HG03565 (cell line): ENCODE measurements around the gene DIS3L.
"Not testable (repeated sequence)": the region's sequence is repeated elsewhere in the genome, so short reads cannot be mapped to it uniquely, and the experiment has no call there.

Source experiments
- ATAC-seq: cut with Tn5 transposase; IDR thresholded peaks from one replicate; pipeline ENCODE4 v1.9.1; 2021; ENCODE audit warnings: mild to moderate bottlenecking, moderate library complexity; ENCODE audit not compliant: unreplicated experiment

Gene DIS3L

DNA sequence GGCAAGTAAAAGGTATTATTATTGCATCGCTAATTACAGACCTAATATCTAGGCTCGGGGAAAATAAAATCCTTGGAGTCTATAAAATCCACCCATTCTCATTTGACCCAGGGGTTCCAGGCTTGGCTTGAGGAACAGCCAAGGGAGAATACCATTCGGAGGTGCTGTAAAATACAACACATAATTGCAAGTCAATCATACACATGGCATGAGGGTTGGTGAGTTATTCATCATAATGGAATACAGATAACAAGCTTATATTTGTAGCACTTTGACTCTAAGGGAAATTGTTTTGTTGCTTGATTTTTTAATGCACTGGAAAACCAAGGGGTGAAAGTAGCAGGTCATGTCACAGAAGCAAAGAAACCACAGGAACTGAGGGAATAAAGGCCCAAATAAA is 16.8 kb upstream of the DIS3L start:
- no peak for ATAC-seq

DNA sequence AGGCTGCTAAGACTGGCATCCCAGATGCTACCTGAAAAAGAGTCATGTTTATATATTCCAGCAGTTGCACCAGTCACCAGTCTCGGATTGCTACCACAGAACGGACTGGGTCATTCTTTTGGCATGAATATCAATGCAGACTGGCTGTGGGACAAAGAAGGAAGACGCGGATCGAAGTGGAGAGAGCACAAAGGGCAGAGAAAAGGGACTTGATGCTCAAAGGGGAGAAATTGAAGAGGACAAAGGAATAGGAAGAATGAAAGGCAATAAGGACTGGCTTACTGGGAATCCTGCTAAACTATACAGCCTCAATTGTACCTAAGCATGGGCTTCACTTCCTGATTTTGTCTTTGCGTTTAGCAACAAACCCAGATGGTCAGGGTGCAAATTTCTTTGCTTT is 15.3 kb upstream of the DIS3L start:
- ATAC-seq: no peak

DNA sequence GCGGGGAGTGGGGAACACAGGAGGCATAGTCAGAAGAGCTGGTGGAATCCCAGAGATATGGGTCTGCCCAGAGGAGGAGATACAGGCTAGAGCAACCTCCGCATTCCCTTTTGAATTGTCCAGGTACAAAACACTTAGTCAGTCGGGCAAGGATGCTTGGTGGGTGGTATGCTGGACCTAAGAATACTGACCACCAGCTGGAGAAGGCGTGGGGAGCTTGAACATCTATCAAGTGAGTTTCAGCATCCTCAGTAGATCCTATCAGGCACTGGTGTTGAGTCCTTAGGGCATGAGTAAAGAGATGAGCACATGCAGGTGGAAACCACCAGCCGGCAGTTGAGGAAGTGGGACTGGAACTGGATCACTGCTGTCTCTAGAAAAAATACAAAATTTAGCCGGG is 14.7 kb upstream of the DIS3L start:
- no peak for ATAC-seq

DNA sequence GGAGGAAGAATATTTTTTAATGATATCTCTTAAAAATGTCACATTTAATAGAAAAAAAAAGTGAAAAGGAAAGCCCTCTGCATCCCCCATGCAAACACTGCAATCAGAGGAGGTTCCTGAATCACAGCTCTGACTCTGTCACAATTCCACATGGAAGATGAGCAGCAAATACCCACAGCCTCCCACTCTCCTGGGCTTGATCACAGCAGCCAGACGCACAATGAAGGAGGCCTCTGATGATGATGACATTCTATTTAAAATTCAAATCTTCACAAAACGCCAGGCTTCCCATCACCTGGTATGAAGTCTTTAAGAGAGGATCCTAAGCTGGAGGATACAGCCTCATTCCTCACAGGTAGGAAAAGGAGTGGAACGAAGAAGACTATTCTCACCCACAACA is 9.1 kb upstream of the DIS3L start:
- no peak for ATAC-seq

DNA sequence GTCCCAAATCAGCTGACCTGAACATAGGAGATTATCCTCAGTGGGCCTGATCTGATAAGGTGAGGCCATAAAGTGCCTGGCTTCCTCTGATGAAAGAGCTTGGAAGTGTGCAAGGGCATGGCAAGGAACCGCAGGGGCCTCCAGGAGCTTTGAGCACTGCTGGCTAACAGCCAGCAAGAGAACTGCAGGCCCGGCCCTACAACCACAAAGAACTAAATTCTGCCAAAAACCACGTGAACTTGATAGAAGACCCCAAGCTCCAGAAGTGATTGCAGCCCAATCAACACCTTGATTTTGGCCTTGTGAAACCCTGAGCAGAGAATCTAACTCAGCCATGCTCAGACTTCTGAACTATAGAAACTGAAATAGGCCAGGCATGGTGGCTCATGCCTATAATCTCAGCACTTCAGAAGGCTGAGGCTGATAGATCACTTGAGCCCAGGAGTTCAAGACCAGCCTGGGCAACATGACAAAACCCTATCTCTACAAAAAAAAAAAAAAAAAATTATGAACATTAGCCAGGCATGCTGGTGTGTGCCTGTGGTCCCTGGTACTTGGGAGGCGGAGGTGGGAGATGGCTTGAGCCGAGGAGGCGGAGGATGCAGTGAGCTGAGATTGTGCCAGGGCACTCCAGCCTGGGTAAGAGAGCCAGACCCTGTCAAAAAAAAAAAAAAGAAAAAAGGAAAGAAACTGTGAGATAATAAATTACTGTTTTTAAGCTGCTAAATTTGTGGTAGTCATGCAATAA is 7.7 kb upstream of the DIS3L start:
- no peak for ATAC-seq

DNA sequence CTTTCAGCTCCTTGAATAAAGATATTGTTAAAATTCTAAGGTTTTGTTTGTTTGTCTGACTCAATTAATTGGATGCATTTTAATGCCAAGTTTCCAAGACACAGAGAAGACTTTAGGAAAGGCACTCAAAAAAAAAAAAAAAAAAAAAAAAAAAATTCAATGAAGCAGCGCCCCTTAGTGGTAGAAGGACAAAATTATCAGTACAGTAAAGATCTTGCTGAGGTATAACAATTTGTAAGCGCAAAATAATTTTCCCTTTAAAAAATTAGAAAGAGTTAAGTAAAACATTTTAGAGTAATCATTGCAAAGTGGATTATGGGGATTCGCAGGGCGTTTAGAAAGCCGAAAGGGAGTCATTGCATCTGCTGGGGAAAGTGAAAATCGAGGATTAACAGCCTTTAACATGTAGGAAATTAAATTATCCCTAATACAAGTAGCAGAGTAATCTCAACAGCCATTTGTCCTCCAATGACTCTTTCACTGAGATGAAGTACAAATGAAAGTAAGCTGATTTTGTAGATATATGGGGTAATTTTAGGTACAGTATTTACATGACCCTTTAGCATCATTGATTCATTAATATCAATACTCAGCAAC is 5.8 kb upstream of the DIS3L start:
- ATAC-seq: no peak

DNA sequence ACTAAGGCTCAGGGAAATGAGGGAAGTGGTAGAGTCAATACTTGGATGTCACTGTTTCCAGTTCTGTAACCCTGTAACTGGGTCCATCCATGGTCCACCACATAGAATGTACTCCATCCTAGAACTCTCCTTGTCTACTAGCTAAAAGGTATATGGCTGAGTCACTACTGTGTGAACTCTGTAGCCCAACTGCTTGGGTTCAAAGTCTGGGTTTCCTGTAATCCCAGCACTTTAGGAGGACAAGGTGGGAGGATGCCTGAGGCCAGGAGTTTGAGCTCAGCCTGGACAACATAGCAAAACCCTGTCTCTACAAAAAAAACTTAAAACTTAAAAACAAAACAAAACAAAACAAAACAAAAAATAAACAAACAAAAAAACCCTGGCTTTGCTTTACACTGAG is 5.3 kb upstream of the DIS3L start:
- ATAC-seq: no peak

DNA sequence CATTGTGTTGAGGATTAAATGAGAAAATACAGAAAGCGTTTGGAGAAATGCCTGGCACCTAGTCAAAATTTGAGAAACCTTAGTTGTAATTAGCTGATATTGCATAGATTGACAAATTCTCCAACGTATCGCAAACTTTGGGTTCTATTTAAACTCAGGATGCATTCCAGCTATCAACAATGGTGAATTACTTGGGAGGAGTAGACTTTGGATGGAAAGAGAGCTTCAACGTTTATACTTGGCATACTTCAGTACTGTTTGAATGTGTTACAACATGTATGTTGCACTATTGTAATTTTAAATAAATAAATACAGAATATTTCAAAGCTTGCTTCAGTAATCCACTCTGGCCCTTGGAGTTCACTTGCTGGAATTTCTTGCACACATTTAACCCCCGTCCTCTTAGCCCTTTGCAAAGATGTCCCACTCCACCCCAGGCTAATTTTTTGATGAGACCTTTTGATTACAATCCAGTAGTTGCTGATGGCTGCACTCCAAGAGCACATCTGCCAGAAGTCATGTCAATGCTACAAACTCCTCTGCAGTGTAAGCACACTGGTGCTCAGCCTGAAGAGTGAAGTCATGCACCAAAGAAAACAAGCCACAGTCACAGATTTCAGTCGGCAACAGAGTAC is 4.7 kb upstream of the DIS3L start:
- ATAC-seq: no peak

DNA sequence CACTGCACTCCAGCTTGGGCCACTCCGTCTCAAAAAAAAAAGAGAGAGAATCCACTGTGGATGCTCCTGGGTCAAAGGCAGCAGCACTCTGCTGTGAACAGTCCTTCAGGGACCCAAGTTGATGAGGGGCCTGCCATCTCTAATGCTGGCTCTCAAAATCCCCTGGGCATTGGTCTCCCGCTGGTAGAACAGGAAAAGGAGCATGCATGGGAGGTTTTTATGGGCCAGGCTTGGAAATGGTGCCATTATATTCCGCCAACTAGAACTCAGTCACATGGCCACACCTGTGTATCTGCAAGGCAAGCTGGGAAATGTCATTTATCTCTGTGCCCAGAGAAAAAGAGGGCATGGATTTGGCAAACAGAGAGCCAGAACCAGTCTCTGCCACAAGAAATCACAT is 3.4 kb upstream of the DIS3L start:
- ATAC-seq: no peak

DNA sequence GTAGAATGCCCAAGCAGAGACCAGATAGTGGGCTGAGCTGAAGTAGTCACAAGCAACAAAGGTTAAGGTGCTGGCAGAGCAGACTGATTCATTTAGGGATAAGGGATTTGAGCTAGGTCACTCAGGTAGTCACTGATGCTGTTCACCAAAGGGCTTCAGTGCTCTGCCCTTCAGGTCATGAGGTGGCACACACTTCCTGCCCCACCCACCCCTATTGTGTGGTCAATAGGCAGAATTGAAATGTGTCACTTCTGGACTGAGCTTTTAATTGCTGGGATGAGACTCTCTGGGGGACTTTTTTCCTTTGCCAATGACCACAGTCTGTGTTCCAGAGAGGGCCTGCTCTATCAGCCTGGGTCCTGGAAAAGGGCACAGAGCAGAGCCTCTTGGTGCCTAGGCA is 2.9 kb upstream of the DIS3L start:
- no peak for ATAC-seq

DNA sequence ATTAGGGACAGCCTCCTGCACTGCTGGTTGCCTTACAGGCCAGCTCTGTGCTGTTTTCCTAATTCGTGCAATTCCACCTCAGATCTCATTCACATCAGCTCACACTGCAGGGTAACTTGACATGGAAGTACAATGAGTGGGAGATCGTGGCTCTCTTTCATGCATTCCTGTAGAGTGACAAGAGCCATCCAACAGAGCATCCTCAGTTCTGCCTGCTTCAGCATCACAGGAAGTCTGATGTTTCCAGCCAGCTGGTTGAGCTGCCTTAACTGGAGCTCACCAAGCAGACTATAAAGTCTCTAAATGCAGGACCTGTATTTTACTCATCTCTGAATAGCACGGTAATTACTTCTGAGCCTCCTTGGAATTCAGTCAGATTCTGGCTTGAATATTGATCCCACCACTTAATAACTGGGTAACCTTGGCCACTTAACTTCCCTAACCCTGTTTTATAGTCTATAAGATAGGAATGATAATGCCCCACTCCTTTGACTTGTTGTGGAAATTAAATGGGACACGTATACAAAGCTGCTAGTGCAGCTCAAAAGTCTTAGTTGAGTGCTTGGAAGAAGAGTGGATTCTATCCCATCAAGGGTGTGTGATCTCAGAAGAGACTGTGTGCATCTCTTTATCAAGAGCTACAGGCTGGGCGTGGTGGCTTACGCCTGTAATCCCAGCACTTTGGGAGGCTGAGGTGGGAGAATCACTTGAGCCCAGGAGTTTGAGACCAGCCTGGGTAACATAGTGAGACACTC is 1.4 kb upstream of the DIS3L start:
- no peak for ATAC-seq

DNA sequence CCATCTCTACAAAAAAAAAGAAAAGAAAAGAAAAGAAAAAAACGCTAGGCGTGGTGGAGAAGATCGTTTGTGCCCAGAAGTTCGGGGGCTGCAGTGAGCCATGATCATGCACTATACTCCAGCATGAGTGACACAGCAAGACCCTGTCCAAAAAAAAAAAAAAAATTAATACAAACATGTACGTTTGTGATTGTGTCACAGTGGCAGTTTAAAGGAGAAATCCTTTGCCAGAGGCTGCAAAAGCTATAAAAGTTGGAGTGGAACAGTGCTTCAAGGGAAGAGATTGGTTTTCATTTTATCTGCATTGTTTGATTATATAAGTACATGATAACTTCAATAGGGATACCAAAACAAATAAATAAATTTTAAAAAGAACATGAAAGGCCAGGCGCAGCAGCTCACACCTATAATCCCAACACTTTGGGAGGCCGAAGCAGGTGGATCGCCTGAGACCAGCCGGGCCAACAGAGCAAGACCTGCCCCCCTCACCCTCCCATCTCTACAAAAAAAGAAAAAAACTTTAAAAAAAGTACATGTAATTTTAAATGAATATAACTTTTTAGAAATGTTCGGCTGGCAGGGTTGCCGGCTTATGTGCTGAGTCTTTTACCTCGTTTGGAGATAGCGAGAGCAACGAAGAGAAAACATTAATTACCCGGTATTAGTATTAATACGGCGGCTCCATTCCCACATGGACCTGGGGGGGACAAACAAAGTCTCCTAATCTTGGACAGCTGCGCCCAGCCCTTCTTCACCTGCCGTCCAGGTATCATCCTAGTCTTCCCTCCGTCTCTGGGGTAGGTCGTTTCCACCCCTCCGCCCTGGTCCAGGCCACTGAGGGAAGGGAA is 573 bp upstream of the DIS3L start:
- no peak for ATAC-seq

DNA sequence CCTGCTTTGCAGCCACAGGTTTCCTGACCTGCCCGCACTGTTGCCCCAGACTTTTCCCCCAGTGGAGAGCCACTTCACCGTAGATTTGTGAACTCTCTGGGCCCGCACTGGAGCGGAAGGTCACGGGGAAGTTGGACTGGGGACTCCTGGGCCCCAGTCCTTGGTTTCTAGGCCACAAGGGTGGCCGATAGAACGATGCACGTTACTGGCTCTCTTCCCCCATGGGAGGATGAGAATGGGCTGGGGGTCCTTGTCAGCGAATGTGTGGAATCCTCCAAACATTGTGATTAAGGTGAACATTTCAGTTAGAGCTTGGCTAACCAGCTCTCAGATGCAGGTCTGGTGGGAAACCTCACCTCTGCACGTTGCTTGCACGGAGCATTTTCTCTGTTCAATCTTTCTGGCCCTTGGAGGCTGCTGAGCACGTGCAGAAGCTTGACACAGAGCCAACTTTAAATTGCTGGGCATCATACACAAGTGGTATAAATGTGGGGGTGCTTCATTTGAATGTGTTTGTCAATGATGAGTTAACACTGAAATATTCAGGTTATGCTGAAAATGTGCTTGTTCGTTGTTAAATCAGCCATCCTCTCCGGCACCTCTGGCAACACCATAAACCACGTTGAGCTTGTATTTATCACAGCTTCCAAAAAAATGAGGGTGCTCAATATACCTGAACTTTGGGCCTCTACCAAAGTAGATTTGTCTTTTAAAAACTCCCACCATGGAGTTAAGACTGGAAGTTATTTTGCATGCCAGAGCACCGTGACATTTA is 976 bp downstream of the DIS3L start:
- ATAC-seq: peak; percentile 8

DNA sequence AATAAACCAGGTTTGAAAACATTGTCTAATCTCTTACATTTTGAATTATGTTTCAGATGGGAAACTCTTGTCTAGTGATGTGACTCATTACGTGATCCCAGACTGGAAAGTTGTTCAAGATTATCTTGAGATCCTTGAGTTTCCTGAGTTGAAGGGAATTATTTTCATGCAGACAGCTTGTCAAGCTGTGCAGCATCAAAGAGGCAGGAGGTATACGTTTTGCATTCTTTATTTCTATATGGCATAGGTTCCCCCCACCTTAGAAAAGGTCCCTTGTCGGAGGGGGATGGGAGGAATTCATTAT is 1.5 kb downstream of the DIS3L start:
- no peak for ATAC-seq

DNA sequence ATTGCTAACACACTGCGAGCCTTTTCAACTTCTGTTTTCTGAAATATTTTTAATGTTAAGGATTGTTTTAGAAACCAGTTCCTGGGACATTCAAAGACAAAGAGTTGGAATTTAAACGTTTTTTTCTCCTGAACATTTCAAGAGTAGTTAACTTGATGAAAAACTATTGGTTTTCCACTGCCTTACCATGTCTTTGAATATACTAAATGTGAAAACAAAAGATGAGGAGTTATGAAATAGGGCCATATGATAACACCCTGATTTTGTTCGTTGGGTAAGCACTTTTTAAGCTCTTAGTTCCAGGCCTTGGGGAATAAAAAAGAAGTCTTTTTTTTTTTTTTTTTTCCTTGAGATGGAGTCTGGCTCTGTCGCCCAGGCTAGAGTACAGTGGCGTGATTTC is 2.8 kb downstream of the DIS3L start:
- no peak for ATAC-seq

DNA sequence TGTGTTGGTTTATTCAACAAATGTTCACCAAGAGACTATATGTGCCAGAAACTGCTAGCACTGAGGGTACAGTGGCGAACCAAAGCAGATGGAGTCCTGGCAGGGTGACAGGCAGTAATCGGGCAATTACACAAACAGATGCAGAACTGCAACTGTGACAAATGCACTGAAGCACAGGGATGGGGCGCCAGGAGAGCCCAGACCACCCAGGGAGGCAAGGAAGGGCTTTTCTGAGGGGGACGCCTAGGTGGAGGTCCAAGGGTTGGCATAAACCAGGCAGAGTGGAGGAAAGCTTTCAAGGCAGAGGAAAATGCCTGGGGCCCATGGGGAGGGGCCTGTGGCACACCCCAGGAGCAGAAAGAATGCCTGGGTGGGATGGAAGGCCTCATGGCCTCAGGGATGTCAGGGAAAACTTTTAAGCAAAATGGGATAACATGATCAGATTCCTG is 5.5 kb downstream of the DIS3L start:
- ATAC-seq: no peak

DNA sequence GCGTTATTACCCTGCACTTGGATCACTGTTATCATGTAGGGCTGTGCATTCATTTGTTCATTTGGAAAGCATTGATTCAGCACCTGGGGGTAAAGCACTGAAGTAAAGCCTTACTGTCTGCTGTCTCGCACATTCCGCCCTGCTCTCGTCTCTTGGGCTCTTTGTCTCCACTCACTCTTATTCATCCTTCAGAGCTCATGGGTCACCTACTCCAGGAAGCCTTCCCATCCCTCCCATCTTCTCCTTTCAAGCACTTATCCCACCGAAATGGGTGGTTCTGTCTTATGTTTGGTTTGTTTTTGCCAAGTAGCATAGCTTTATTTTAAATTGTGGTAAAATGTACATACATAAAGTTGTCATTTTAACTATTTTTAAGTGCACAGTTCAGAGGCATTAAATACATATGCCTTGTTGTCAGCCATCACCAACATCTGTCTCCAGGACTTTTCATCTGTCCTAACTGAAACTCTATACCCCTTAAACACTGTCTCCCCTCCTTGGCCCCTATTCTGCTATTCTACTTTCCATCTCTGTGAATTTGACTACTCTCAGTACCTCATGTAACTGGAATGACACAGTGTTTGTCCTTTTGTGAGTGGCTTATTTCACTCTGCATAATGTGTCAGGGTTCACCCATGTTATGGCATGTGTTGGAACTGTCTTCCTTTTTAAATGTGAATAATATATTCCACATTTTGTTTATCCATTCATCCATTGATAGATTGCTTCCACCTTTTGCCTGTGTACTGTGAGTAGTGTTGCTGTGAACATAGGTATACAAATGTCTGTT is 9.3 kb downstream of the DIS3L start:
- ATAC-seq: no peak

DNA sequence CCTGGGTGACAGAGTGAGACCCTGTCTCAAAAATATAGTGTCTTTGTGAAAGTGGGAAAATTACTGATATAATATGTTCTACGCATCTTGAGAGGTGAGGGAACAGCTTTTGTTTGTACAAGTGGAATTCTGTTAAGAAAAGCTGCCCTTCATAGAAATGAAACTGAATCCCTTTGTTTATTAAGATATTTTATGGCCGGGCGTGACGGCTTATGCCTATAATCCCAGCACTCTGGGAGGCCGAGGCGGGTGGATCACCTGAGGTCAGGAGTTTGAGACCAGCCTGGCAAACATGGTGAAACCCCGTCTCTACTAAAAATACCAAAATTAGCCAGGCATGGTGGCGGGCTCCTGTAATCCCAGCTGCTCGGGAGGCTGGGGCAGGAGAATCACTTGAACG is 11.1 kb downstream of the DIS3L start:
- not testable (repeated sequence) for ATAC-seq

DNA sequence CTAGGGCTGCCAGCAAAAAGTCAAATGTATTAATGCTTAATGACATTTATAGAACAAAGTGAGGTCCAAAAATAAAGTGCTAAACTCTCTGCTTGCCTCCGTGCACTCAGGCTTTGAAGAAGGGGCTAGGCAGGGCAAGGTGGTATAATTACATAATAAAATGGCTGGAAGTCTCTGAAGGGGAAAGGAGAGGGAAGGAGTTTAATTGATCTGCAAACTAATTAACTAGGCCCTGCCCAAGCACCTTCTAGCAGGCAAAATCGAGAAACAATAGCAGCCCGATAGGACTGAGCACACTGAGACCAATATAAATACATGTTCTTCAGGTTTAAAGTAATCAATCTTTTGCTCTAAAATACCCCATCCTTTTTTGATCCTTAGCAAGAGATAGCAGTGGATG is 13.0 kb downstream of the DIS3L start:
- ATAC-seq: no peak
